HepG2 (cell line): ENCODE data around the gene RIPOR3.

Experiments
- CC2D1A ChIP-seq: sonication (generic); formaldehyde crosslinking; IDR thresholded peaks from 2 replicates; pipeline ENCODE4 v1.8.1; 2023; ENCODE audit warnings: mild to moderate bottlenecking, missing genetic modification reagents
- CTCF ChIP-seq: sonication (generic); formaldehyde crosslinking; IDR thresholded peaks from 2 replicates; pipeline ENCODE4 v1.5.0; 2020; ENCODE audit warnings: mild to moderate bottlenecking, missing genetic modification reagents, moderate library complexity
- EZH2 ChIP-seq: conservative IDR thresholded peaks from 2 replicates; pipeline ENCODE4 v1.6.1; 2012; ENCODE audit warnings: mild to moderate bottlenecking, low read depth, low read length, moderate library complexity
- RAD21 ChIP-seq: fragments of 450-650 bp; formaldehyde crosslinking; IDR thresholded peaks from 2 replicates; pipeline ENCODE4 v1.5.0; 2020; ENCODE audit warnings: mild to moderate bottlenecking
- ZC3H13 ChIP-seq: sonication (generic); formaldehyde crosslinking; IDR thresholded peaks from 2 replicates; pipeline ENCODE4 v1.8.1; 2023; ENCODE audit warnings: mild to moderate bottlenecking, missing genetic modification reagents, moderate library complexity

GRCh38 chr20:50671626-50672025 is 19.7 kb downstream of the RIPOR3 start:
- no peak for TF ChIP-seq ZC3H13 (CRISPR knock-in tag)
- no peak for TF ChIP-seq RAD21 (CRISPR knock-in tag)
- TF ChIP-seq CC2D1A (CRISPR knock-in tag), result no peak
- TF ChIP-seq CTCF (CRISPR knock-in tag), result no peak
- TF ChIP-seq EZH2, result no peak
